HG03571 (cell line): ENCODE results near the gene ALDH3A1.

Experiments
- ATAC-seq: cut with Tn5 transposase; IDR thresholded peaks from one replicate; pipeline ENCODE4 v1.9.1; 2021; ENCODE audit not compliant: unreplicated experiment

ALDH3A1 gene

DNA sequence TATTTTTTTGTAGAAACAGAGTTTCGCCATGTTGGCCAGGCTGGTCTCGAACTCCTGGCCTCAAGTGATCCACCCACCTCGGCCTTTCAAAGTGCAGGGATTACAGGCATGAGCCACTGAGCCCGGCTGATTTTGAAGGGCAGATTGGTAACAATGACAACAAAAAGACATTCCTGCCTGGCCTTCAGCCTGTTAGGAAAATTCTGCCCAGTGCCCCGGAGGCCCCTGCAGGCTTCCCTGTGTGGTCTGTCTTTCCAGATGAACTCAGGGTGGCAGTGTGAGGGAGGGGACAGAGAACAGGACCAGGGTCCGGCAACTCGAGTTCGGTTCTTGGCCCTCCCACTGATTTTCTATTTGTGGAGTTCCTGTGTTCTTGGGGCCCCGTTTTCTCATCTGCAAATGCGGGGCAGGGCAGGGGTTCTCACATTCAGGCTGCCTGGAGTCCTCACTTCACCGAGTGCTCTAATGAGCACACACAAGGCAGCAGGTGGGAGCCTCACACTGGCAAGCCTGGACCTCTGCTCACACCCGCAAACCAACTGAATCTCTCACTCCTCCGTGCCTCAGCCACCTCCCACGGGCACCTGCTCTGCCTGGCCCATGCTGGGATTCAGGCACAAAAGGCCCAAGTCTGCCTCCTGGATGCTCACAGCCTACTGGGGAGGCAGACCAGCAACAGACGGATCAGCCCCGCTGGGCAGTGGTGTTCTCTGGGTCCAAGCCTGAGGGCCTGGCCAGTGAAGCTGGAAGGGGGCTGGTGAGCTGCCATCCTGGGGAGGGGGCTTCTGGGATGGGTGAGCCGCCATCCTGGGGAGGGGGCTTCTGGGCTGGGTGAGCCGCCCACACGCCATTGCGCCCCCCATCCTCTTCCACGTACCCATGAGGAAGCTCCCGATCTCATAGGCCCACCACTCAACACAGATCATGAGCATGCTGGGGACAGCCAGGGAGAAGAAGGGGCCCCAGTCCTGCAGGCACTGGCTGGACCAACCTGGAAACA is 42.0 kb downstream of the ALDH3A1 start:
- ATAC-seq, result no peak

DNA sequence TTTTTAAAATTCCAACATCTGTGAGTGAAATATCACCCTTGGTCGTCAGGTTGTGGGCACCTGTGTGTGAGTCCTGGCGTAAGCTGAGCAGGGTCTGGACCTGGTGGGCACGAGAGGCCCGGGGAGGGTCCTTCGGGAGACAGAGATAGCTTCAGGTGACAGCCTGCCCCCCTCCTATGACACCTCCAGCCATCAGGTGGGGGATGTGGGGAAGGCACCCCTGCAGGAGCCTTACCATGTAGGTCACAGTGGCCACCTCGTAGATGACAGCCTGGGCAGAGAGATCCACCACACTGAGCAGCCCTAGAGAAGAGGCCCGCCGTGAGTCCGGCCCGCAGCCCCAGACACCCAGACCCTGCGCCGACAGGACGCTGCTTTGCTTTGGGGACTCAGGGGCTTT is 42.9 kb downstream of the ALDH3A1 start:
- ATAC-seq, result no peak

DNA sequence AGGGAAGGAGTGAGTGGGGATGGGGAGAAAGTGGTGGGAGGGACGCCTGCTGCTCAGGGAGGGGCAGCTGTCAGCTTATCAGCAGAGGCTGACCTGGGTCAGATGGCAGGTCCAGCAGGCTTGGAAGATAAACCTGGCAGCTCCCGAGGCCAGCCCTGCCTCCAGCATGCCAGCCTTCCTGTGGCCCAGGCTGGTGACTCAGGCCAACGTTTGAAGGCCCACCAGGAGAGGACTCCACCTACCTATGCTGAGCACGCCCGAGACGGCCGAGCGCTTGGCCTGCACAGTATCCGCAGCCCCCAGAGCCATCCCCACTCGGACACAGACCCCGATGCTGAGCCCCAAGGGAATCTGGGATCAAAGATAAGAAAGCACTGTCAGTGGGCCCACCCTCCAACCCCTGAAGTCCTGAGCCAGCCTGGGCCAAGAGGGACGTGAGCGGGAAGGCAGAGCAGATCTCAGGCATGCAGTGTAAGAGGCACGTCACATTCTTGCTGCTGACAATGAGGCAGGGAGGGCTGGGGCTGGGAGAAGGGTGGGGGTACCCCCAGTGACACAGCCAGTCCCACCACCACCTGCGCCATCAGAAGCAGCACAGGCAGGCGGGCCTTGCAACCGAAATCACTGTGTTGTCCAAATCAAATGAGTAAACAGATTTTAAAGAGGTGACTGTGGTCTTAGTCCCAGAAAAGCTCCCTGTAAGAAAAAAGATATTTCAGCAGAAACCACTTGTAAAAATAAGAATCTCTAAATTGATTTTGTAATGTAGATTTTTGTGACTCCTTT is 44.1 kb downstream of the ALDH3A1 start:
- ATAC-seq, result no peak

DNA sequence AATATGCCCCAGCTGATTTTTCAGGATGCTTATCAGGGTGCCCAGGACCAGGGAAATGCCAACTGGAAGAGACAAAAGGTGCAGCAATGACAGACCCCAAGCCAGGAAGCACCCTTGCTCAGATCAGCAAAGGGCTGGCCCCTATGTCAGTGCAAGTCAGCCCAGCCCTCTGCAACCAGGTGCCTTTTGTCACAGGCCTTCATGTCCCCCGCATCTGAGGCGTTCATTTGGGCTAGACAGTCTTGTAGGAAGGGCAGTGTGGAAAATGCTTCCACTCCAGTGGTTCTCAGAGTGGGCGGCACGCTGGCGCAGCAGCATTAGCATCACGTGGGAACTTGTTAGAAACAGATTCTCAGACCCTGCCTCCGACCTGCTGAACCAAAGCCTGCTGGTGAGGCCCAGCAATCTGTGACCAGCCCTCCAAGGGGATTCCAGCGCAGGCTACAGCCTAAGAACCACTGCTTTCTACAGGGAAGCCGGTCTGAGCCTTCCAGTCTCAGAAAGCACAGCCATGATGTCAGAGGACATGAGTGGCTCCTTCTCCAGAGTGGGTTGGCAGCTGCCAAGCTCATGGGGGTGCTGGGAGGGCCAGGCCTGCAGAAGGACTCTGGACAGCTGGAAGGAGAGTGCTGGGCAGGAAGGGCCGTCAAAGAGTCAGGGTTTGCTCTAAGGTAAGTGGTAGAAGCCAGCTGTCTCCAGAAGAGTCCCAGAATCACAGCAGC is 44.8 kb downstream of the ALDH3A1 start:
- no peak for ATAC-seq

DNA sequence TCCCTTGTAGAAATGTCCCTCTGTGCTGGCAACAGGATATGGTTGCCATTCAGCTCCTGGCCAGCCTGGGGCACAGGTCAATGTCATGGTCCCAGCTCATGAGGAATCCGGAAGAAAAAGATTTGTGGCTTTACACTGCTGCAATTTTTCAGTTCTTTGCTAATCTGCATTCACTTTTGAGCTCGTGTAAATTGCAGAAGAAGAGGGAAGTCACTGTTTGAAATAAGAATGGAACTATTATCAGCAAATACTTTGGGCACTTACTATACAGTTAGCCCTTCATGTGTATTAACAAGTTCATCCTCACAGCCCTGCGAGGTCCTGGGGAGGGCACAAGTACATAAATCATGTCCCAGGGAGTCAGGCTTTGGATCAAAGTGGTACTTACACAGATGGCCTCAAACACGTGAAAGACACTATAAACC is 45.9 kb downstream of the ALDH3A1 start:
- ATAC-seq, result no peak
